ENCODE data around the gene NMRK2. TPM values are rescaled to one million over a fixed set of nuclear protein-coding genes. Genes with fewer than 3 reads are reported as not detected.

Gene NMRK2
- total and polyA plus RNA-seq, 2 donors from 2014 or later = 0.69 to 6.1 TPM

DNA sequence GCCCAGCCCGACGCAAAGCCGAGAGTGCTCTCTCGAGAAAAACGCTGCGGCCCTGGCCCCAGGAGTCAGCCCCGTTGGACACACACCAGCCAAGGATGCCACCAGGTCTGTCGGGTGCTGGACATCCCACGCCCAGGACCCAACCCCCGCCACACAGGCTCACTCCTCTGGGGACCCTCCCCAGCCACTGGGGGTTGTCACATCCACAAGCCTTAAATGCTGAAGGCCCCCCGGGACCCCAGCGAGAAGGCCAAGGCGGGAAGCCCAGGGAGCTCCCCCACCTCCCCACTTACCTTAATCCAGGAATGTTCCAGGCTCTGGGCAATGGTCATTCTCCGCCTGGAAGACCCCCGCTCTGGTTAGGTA lies 26.9 kb downstream of the NMRK2 start:
- FAIRE-seq (no peak), DNase-seq (no peak)
- Histone ChIP-seq H3K9me3 (ENCODE audit: control insufficient read depth in 2 of 3, insufficient read depth in 1 of 3, low read length in 3 of 3) (no peaks in the 10 kb centered on the region), H3K4me1 (ENCODE audit: control insufficient read depth in 2 of 3, insufficient read depth in 2 of 3, low read depth in 1 of 3, low read length in 3 of 3) (no peaks in the 10 kb centered on the region), H3K9ac (ENCODE audit: low read length in 3 of 3) (no peak overlapping the region), H3K27ac (ENCODE audit: low read depth in 2 of 2, low read length in 2 of 2) (no peak overlapping the region), H3K4me3 (ENCODE audit: low read length in 3 of 3) (no peak overlapping the region), H3K27me3 (ENCODE audit: control insufficient read depth, insufficient read depth, low read length) (no peaks in the 10 kb centered on the region), H3K36me3 (ENCODE audit: control insufficient read depth in 2 of 3, insufficient read depth in 3 of 3, low read length in 3 of 3) (peaks cover 0 to 27% (median 4%) of the 10 kb centered on the region in 3 donors)
- TF ChIP-seq, protein P1, sequence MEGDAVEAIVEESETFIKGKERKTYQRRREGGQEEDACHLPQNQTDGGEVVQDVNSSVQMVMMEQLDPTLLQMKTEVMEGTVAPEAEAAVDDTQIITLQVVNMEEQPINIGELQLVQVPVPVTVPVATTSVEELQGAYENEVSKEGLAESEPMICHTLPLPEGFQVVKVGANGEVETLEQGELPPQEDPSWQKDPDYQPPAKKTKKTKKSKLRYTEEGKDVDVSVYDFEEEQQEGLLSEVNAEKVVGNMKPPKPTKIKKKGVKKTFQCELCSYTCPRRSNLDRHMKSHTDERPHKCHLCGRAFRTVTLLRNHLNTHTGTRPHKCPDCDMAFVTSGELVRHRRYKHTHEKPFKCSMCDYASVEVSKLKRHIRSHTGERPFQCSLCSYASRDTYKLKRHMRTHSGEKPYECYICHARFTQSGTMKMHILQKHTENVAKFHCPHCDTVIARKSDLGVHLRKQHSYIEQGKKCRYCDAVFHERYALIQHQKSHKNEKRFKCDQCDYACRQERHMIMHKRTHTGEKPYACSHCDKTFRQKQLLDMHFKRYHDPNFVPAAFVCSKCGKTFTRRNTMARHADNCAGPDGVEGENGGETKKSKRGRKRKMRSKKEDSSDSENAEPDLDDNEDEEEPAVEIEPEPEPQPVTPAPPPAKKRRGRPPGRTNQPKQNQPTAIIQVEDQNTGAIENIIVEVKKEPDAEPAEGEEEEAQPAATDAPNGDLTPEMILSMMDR (IDR thresholded peaks at IDR 0.05; ENCODE audit: borderline replicate concordance, extremely low read depth, insufficient read depth) = no peak
- intact Hi-C loops (cut with DNase I) = no loop called here

GRCh38 chr19:3961007-3961406 lies 28.1 kb downstream of the NMRK2 start:
- Histone ChIP-seq H3K4me1 (ENCODE audit: control insufficient read depth in 2 of 3, insufficient read depth in 2 of 3, low read depth in 1 of 3, low read length in 3 of 3) (no peaks in the 10 kb centered on the region), H3K9ac (ENCODE audit: low read length in 3 of 3) (no peak overlapping the region), H3K9me3 (ENCODE audit: control insufficient read depth in 2 of 3, insufficient read depth in 1 of 3, low read length in 3 of 3) (no peaks in the 10 kb centered on the region), H3K27me3 (ENCODE audit: control insufficient read depth, insufficient read depth, low read length) (no peaks in the 10 kb centered on the region), H3K4me3 (ENCODE audit: low read length in 3 of 3) (no peak overlapping the region), H3K27ac (ENCODE audit: low read depth in 2 of 2, low read length in 2 of 2) (no peak overlapping the region), H3K36me3 (ENCODE audit: control insufficient read depth in 2 of 3, insufficient read depth in 3 of 3, low read length in 3 of 3) (peaks cover 0 to 31% (median 4%) of the 10 kb centered on the region in 3 donors)
- TF ChIP-seq, protein P1 (IDR thresholded peaks at IDR 0.05; ENCODE audit: borderline replicate concordance, extremely low read depth, insufficient read depth) = no peak
- intact Hi-C loops (cut with DNase I) = no loop called here
- no peak for DNase-seq
- no peak for FAIRE-seq

DNA sequence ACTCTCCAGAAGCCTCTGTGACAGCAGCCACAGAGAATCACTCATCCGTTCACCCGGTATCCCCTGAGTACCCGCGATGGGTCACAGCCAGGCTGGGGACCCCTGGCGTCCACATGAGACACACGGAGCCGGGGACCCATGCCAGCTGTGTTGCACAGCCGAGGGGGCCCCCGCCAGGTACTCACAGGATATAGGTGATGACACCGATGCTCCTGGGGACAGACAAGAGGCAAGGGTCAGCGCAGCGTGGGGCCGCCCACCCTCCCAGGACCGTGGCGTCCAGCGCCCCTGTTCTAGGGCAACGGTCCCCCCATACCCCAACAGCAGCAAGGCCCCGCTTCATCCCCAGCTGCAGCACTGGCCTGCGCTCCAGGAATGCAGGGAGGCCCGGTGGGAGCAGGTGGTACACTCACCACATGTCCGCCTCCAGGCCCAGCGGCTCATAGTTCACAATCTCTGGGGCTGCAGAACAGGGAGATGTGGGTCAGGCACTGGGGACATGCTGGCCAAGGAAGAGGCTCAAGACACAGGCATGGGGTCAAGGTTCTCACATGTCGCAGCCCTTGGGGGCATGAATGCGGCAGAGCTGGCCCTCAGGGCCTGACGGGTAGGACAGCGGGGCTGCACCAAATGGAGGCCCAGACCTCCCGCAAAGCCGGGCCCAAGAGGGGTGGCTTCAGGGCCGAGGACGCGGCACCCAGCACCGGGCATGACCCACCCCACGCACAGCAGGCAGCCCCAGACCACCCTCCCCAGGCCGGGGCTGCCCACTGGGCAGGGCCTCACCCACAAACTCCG lies 30.8 kb downstream of the NMRK2 start:
- no peaks in the 10 kb centered on the region for H3K9me3 ChIP-seq (ENCODE audit: control insufficient read depth in 2 of 3, insufficient read depth in 1 of 3, low read length in 3 of 3)
- intact Hi-C loops (cut with DNase I) = no loop called here
- FAIRE-seq = no peak
- H3K36me3 ChIP-seq (ENCODE audit: control insufficient read depth in 2 of 3, insufficient read depth in 3 of 3, low read length in 3 of 3) = peaks cover 0 to 32% (median 6%) of the 10 kb centered on the region in 3 donors
- TF ChIP-seq, protein P1 (IDR thresholded peaks at IDR 0.05; ENCODE audit: borderline replicate concordance, extremely low read depth, insufficient read depth) = no peak
- no peak overlapping the region for H3K27ac ChIP-seq (ENCODE audit: low read depth in 2 of 2, low read length in 2 of 2)
- no peak overlapping the region for H3K9ac ChIP-seq (ENCODE audit: low read length in 3 of 3)
- H3K4me3 ChIP-seq (ENCODE audit: low read length in 3 of 3) = no peak overlapping the region
- no peak for DNase-seq
- no peaks in the 10 kb centered on the region for H3K4me1 ChIP-seq (ENCODE audit: control insufficient read depth in 2 of 3, insufficient read depth in 2 of 3, low read depth in 1 of 3, low read length in 3 of 3)
- H3K27me3 ChIP-seq (ENCODE audit: control insufficient read depth, insufficient read depth, low read length) = no peaks in the 10 kb centered on the region
